ACHN (cell line): Measurements from ENCODE around the gene ANKS1B.

Experiments
- DNase-seq: peaks from one replicate; pipeline ENCODE4 v3.0.0-alpha.2; 2015
- in situ Hi-C: cut with HindIII; loops from 2 replicates; pipeline ENCODE4 v1.10.0; 2017; ENCODE audit warnings: low sequenced_read_pairs, low pct_ligation_motif_present, low pct_unique_long_range_greater_than_20kb

Gene ANKS1B

DNA sequence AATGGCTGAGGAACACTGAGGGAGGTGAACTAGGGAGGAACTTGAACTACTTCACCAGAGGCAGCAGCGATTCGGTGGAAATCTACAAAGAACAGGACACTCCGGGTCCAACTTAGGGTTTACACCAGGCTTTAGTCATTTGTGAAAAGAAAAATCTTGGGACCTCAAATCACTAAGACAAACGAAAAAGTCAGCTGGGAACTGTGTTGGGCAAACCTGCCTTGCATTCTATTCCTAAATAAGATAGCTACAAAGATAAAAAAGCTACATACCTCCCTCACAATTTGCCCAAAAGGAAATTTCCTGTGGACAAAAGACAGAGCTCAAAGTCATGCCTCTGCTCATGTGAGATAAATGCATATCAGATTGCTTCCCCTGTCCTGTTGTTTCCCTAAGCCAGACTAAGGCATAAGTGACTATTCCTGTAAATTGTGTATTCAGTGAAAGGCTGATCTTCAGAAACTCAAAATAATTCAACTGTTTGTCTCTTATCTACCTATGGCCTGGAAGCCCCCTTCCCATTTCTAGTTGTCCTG is 1233.1 kb downstream of the ANKS1B start:
- in situ Hi-C loops = no loop called here
- DNase-seq = no peak

DNA sequence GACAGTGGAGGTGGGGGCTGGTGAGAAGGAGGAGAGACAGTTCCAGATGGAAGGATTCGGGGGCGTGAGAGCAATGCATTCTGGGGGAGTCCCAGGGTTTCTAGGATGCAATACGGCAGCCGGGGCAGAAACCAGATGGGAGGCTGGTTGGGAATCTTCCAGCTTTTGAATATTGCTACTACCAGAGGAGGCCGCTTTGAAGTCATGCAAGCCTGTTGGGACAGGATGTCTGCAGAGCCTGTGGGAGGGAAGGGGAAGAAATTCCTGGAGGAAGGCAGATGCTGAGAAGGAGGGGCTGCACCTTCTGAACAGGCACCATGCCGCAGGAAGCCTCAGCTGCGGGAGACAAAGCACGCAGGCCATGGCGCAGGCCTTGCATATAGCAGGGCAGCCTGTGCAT is 1234.2 kb downstream of the ANKS1B start:
- no peak for DNase-seq
- in situ Hi-C loops = no loop called here

DNA sequence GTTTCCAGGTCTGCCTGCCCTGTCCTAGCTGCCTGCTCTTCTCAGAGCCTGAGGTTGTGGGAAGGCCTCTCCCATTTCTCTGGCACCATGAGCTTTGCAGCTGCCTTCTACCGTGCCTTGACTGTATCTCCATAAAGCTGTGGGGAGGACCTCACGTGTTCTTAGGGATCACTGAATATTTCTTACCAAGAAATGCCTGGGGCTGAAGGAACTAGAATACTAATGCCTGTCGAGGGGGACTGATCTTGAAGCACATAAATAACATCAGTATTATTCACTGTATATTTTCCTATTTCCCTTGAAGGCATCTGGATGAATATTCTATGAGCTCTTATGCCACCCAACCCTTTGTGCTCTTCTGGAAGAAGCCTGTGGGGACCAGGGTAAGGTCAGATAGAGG is 1236.3 kb downstream of the ANKS1B start:
- in situ Hi-C loops = no loop called here

DNA sequence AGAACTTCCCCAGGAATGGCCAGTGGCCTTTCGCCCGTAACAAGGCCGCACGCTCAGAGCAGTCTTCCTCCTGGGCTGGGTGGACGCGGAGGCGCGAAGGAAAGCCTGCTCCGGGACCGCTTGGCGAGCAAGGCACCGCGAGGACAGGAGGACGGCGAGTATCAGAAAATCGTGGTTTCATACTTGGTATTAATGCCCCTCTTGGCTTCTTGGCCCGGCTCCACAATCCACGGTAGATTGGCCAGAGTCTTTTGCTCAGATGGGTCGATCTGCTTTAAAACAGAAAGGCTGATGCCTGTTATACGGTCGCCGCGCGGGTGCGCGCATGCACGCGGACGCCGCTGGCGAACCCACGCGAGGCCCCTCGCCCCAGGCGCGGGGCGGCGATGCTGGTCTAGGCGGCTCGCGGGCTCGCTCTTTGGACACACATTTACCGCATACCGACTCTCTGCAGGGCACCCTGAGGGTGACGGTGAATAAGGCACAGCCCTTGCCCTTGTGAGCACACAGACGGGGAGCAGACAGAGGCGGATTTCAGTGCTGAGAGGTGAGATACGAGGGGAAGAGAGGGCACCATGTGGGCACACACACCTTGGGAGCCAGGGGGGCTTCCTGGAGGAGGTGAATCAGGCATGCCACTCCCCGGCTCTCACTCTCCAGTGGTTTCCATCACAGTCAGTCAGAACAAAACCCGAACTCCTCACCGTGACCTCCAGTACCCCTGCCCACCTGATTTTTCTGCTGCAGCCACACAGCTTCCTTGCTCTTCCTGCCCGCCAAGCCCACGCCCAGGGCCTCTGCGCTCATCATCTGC is 1239.0 kb downstream of the ANKS1B start:
- no peak for DNase-seq
- in situ Hi-C loops = no loop called here

More for the DNA sequence above, 1236.3 kb downstream of the ANKS1B start:
- no peak for DNase-seq

DNA sequence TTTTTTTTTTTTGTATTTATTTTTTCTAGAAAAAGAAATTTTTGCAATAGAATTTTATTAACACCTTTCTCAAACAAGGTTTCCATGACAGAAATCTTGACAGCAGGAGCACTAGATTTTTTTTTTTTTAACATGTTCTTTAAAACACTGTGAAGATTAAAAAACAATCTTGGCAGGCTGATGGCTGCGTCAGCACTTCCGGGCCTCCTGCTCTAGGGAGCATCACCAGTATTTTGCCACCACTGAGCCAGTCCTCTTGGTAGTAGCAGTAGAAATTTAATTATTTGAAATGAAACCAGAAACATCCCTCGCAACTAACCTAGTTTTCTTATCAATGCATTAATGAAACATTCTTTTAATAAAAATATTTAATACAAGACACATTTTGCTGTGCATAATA is 1240.1 kb downstream of the ANKS1B start:
- no peak for DNase-seq
- in situ Hi-C loops = no loop called here

DNA sequence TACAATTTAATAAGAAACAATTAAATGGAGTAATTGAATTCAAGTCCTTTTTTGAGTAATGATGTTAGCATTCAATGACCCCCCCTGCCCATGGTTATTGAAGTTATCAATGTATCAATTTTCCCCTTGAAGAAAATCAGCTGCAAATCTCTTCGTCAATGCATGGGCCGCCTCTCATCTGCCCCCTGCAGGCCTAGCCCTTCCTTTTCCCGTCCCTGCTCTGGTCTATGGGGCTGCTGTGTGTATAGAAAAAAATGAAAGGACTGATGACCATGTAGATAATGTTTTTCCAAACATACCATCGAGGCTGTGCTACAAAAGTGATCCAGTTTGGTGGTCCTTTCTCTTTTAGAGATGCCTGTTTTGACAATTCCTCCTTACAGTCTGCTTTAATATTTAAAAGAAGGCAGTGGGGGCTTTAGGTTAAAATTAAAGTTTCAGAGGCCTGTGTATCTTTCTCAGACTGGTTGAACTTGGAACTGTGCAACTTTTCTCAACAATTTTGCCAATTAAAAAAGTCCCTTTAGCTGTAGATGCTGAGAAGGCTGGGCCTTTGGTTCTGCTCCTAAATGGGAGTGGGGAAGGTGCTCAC is 1241.3 kb downstream of the ANKS1B start:
- peak; percentile 45 for DNase-seq
- in situ Hi-C loops = no loop called here

DNA sequence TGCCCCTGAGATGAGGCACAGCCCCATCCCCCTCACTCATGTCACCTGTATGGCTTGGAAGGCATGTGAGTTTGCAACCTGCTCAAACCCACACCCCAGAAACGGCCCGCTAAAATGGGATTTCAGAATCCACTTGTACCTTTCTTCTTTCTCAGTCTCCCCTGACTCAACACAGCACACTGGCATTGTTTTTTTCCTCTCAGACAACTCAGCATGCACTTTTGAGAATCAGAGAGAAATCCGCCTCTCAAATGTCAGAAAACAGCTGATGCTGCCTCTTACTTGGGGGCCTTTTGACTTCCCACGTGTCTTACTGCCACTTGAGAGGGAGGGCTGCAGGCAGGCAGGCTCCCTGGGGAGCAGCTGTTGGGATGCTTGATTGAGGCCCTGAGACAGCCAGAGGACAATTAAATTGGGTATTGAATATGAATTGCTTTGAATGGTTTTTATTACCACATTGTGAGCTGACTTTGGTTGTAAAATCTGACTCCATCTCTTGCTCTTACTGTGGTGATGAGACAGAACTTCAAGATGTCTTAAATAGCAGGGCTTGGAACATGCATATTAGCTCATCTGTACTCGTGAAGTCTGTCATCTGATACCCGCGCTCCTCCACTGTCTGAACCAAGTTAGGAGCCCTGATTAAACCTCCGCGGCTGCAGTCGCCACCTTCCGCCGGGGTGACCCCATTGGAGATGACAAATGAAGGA is 1243.0 kb downstream of the ANKS1B start:
- in situ Hi-C loops = no loop called here
- no peak for DNase-seq

DNA sequence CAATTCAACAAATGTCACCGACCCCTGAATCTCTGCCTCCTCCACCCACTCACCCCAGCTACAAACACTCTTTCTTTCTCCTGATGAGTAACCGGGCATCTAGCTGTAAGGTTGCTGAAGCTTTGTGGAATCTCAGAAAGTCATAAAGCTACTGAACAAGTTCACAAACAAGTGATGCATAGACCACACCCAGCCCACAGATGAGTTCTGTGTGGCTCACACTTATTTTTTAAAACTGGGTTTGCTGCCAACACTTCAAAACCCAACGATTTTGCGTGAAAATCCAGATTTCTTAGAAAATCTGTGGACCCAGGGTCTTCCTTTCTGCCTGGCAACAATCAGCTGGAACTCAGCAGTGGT is 1243.6 kb downstream of the ANKS1B start:
- no peak for DNase-seq
- in situ Hi-C loops = no loop called here

DNA sequence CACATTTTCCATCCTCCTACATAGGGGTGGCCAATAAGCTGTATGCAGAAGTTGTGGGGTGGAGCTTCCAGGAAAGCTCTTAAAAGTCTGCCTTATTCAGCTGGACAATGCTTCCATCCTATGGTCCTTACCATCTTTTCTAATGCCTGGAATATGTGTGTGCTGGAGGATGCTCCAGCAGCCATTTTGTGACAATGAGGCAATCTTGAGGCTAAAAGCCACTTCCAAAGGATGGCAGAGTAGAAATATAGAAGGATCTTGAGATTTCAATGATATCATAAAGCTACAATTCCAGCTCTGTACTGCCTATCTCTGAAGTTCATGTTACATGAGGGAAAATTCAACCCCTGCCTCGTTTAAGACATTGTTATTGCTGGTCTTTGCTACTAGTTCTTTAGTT is 1244.0 kb downstream of the ANKS1B start:
- DNase-seq = no peak
- in situ Hi-C loops = no loop called here

DNA sequence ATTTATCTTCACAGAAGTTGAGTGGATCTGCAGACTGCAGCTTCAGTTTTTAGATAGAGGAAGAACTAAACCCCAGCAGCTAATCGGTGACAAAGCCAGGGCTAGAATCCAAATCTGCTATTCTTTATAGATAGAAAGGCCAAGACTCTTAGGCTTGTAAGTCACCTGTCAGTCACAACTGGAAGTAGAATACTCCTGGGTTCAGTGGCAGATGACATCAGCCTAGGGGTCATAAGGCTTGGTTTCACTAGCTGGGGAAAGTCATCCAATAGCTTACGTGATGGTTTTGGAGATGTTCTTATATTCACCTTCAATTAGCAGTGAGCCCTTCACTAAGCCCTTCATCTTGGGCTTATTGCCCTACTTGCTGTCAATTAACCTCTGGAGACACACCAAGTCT is 1246.2 kb downstream of the ANKS1B start:
- DNase-seq = no peak
- in situ Hi-C loops = no loop called here

DNA sequence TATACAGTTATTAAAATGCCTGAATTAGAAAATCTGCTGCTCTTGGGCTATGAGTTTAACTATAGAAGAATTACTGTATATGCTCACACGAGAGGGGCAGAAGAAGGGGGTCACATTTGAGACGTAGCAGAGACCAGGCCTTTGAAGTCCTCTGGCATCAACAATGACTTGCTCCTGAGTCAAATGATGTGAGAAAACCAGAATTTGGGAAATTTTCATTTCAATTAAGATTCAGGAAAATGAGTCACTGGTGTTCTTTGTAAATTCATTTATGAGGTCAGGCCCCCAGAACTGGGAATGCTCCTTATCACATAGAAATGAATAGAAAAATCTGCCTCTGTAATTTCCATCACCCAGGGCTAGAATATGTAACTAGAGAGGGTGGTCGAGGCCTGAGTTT is 1246.7 kb downstream of the ANKS1B start:
- in situ Hi-C loops = no loop called here
- no peak for DNase-seq

DNA sequence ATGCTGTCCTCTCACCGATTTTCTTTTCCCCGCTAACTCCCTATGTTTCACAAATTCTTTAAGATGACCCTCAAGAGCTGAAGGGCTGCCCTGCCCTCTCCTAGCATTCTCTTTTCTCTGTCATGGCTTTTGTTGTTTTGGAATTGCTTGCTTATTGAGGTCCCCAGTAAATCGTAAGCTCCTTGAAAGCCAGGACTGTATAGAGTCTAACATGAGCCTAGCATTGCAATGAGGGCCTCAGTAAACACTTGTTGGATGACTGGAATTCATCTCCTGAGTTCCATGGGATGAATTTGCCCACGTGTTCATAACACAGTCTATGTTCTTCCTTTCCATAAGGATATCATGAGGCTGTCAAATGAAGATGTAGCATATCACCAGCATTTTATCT is 1247.4 kb downstream of the ANKS1B start:
- in situ Hi-C loops = no loop called here

DNA sequence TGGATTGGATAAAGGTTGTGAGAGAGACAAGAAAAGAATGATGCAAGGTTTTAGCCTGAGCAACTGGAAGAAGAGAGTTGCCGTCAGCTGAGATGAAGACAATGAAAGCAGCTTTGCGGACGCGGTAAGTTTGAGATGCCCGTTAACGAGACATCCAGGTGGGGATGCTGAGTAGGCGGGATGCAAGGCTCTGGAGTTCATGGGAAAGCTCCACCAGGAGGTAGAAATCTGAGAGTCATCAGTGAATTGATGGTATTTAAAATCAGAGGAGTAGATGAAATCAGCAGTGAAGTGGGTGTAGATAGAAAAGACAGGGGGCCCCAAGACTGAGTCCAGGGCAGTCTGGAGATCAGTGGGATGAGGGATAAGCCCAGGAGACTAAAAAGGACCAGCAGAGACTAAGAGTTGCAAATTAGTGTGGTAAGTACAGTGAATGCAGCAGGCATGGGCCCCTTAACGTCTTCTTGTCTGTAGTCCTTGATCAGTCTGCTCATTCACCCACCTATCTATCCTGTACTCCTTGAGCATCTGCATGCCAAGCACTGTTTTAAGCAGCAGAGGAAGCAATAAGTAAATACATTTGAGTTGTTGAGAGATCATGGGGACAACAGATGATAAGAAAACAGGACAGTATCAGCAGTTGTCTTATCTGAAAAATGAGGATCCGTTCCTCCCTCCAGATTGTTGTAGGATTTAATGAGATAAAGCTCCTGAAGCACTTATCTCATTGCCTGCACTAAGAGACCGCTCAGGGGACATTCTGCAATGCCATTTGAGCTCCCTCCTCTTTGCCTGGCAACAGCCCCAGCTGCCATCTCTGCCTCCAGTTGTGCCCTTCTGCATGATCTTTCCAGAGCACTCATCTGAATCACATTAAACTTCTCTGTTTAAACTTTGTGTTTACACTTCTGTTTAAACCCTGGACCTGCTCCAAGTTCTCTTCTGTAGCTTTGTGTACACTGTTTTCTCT is 1248.1 kb downstream of the ANKS1B start:
- no peak for DNase-seq
- in situ Hi-C loops = no loop called here

More for the DNA sequence above, 1247.4 kb downstream of the ANKS1B start:
- no peak for DNase-seq

DNA sequence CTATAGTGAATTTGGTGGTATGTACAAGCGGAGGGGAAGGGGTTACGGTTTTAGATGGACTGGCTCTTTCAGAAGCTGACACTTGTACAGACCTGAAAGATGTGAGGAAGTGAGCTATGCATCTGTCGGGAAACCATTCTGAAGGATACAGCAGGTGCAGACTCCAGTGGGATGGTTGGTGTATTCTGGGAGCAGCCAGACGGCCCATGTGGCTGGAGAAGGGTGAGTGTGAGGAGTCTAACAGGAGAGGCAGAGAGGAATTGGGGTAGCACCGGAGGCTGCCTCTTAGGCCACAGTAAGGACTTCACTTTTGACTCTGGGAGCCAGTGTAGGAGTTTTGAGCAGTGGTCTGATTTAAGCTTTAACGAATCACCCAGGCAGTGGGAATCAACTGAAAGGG is 1248.9 kb downstream of the ANKS1B start:
- in situ Hi-C loops = no loop called here
- no peak for DNase-seq

DNA sequence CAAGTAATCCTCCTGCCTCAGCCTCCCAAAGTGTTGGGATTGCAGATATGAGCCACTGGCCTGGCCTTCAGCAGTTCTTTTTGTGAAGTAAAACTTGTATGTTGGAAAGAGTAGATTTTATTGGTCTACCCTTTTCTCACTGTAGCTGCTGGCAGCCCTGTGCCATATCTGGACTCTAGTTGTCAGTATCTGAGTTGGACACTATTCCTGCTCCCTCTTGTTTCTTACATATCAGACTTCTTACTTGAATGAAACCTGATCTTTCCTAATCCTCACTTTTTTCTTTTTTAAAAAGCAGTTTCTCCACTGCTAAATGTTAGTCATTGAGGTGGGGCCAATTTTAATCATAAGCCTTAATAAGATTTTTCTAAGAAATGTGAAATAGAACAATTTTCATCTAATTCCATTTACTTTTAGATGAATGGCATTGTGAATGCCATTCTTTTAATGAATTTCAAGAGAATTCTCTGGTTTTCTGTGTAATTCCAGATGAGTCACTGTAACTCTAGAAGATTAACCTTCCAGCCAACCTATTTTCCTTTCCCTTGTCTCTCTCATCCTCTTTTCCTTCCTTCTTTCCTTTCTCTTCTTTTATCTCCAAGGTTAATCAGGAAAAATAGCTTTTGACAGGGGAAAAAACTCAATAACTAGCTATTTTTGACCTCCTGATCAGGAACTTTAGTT is 1250.9 kb downstream of the ANKS1B start:
- in situ Hi-C loops = no loop called here
- no peak for DNase-seq

DNA sequence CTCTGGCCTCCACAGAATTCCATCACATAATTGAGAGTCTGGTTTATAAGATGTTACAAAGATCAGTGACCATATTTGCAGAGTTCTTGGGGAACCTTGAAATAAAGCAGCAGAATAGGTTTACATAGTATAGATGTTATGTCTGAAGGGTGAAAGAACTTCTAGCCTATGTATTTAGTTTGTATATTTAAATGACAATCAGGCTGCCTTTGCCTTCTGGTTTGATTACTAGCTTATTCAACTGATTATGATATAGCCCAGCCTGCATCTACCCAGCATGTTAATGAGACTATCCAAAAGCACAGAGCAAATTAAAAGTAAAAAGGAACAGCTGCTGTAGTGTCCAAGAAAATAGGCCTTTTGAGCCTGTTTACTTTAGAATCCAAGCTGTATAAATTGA is 1254.3 kb downstream of the ANKS1B start:
- DNase-seq = no peak
- in situ Hi-C loops = no loop called here

DNA sequence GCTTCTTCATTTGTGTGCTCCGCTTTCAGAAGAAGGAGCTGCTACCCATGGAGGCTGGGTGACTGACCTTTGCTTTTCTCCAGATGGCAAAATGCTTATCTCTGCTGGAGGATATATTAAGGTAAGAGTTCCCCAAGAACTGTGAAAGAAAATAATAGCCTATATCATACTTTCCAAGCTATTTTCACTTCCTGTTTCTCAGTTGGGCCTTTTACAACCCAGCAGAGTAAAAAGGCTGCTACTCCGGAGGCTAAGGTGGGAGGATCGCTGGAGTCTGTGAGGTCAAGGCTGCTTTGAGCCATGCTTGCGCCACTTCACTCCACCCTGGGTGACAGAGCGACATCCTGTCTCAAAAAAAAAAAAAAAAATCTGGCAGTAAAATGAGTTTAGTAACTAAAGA is 1257.5 kb downstream of the ANKS1B start:
- no peak for DNase-seq
- in situ Hi-C loops = no loop called here
